Stimulated activated CD4-positive, alpha-beta T cell treated with anti-CD3 and anti-CD28 coated beads, Interleukin-1b, Interleukin-23, amount 100 ng/mL, for 4 hours (primary cell): Measurements from ENCODE around the gene DUS4L.

Experiments
- DNase-seq, 2 donors: peaks; one replicate each; pipeline ENCODE4 v3.0.0-alpha.2; 2020; ENCODE audit warnings: low read depth in 2 of 2

The DUS4L gene

DNA sequence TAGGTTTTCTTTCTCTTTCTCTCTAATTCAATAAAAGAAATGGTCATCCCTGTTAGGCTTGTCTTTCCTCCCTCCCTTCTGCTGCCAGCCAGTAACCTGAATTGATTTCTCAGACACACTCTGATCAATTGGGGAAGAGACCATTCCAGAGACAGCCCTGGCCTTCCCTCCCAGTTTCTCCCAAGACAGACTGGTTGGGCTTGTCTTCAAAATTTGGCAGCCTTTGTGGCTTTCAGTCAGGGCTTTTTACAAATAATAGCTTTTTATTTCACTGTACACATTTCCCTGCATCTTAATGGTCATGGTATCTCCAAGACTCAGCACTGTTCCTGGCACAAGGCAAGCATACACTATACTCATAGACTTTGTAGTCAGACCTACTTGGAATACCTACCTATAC, 50.2 kb downstream of the DUS4L start:
- no peak for DNase-seq

DNA sequence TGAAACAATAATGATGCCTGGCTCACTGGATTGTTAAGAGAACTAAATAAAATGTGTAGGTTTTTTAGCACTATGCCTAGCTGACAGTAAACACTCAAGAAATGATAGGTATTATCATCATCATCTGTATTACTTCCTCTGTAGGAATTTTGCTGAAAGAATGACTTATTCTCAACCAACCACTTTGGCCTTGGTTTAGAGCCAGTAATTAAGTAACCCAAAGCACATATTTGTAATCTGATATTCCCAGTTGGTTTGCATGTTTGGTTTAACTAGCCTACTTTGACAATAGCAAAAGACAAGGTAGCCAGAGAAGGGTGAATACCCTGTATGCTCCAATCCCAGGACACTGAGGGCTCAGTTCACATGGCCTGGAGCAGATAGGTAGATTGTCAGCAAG, 50.7 kb downstream of the DUS4L start:
- DNase-seq: no peak

DNA sequence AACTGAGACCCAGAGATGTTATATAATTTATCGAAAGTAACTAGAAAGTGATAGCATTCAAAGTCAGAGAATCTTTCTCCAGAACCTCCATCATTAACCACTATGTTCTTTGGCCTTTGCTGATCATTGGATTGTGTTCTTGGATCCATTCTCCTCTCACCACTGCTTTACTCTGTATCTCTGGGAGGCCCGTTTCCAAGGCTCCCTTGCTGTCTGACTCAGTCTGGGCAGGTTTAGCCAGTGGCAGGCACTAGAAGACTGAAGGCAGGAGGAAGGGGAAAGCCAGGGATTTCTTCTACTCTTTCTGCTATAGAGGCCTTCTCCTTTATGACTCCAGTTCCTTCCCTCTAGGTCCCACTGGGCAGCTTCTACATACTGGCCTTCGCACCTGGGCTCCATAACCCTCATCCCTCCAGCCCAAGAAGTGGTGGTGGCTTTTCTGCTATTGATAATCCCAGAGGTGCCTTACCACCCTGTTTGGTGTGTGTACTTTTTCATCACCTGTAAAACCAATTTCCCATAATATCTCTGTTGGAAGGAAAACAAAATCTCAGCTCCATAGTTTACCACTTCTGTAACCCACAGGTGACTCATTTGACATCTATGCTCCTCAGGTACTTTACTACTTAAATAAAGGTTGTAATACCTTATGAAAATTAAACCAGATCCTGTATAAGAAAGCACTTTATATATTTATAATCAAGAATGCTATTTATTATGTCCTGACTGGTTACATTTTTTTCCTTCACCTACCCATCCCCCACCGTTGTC, 52.3 kb downstream of the DUS4L start:
- no peak for DNase-seq

DNA sequence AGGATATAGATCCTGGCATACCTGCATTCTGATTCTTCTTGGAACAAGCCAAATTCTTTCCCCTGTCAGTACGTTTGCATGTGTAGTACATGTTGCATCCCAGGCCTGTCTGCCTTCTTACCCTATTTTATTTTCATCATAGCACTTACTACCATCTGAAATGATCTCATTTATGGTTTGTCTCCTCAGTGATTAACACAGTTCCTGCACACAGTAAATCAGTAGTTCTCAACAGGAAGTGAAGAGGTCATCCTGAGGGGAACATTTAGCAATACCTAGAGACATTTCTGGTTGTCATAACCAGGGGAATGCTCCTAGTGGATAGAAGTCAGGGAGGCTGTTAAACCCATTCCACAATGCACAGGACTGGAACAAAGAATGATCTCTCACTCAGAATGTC, 58.7 kb downstream of the DUS4L start:
- no peak for DNase-seq

DNA sequence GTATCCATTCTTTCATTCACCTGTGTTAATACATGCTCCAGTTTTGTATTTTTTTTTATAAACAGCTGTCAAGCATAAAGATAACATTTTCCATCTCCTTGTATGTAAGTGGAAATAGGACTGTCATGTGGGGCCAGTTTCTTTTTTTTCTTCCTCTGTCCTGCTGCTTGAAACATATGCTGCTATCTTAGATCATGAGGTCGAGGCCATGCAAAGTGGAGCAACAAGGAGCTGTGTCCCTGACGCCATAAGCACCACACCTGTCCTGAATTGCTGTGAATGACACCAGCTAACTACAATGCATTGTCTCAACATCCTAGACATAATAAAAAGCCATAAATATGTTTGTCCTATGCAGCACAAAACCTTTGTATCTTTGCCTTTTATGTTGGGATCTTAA, 59.1 kb downstream of the DUS4L start:
- DNase-seq: no peak

DNA sequence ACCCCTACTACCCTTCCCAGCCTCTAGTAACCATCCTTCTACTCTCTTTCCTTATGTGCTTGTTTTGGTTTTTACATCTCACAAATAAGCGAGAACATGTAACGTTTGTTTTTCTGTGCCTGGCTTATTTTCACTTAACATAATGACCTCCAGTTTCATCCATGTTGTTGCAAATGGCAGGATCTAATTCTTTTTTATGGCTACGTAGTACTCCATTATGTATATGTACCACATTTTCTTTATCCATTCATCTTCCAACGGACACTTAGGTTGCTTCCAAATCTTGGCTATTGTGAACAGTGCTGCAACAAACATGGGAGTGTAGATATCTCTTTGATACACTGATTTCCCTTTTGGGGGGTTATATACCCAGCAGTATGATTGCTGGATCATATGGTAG, 63.2 kb downstream of the DUS4L start:
- DNase-seq: no peak
